T-helper 17 cell (primary cell): ENCODE measurements around the gene TCP11X2. TPM values are rescaled to one million over a fixed set of nuclear protein-coding genes. Genes with fewer than 3 reads are reported as not detected.
A peak's percentile ranks its signal among the peaks of the same experiment; 100 is the strongest.
"Not testable (repeated sequence)": the region's sequence is repeated elsewhere in the genome, so short reads cannot be mapped to it uniquely, and the experiment has no call there.

Source experiments
- ATAC-seq: fragments of 150-1000 bp; cut with Tn5 transposase; 2 replicates; pipeline ENCODE4 v1.10.0; 2021; ENCODE audit warnings: mild to moderate bottlenecking, moderate library complexity
- DNase-seq, 3 donors: peaks; one replicate each; pipeline versions ENCODE4 v3.0.0 to v3.0.0-alpha.2; 2020 to 2021
- H3K9me3 ChIP-seq: one replicate; pipeline ENCODE4 v1.7.0; 2013; ENCODE audit warnings: low read length, mild to moderate bottlenecking; ENCODE audit not compliant: control insufficient read depth, poor library complexity, severe bottlenecking
- H3K27ac Mint-ChIP-seq: one replicate; pipeline ENCODE4 v1.8.0; 2022; ENCODE audit warnings: mild to moderate bottlenecking, moderate library complexity, mixed read lengths
- H3K27me3 Mint-ChIP-seq: one replicate; pipeline ENCODE4 v1.8.0; 2022; ENCODE audit warnings: mixed read lengths
- H3K36me3 Mint-ChIP-seq: one replicate; pipeline ENCODE4 v1.8.0; 2022; ENCODE audit warnings: low read depth, mixed read lengths
- H3K4me1 Mint-ChIP-seq: one replicate; pipeline ENCODE4 v1.8.0; 2022; ENCODE audit warnings: mild to moderate bottlenecking, mixed read lengths
- H3K4me3 Mint-ChIP-seq: one replicate; pipeline ENCODE4 v1.8.0; 2022; ENCODE audit warnings: mild to moderate bottlenecking, moderate library complexity, mixed read lengths
- total RNA-seq, 4 donors: library from RNA in 2 of 4; stranded (reverse) in 2 of 4; gene quantifications; one replicate each; pipeline ENCODE4 v1.2.3 and lab custom pipeline; 2022 to 2026

Gene TCP11X2
- total RNA-seq, result under 1 TPM in 1 of 2 donors, not detected in 1; 0.40 TPM
- total RNA-seq (lab: John Stamatoyannopoulos, UW), result 0 reads per million in 2 donors

DNA sequence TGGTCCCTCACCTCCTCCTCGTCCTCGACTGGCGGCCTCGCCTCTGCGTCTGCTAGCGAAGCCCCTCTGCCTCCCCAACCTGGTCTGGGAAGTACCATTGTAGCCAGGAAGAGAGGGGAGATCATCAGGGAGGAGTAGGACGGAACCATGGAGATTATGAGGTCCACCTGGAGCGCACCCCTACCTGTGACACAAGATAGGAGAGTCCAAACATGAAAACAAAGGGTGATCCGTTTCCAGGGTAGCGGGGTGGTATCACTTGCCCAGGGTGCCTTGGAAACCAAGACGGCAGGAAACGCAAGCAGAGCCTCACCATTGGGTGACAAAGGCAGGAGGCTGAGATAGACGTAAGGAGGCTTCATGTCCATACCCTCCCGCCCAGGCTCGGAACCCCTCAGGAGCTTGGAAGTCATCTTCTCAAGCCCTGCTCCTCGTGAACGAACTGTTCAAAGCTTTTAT is at the start of gene TCP11X2:
TSS of gene TCP11X2 (minus strand) at position 51 of the 459 bp plus-strand sequence.
- not testable (repeated sequence) for H3K36me3 Mint-ChIP-seq, DNase-seq, H3K4me3 Mint-ChIP-seq, H3K27me3 Mint-ChIP-seq, H3K4me1 Mint-ChIP-seq, ATAC-seq, H3K9me3 ChIP-seq, H3K27ac Mint-ChIP-seq

DNA sequence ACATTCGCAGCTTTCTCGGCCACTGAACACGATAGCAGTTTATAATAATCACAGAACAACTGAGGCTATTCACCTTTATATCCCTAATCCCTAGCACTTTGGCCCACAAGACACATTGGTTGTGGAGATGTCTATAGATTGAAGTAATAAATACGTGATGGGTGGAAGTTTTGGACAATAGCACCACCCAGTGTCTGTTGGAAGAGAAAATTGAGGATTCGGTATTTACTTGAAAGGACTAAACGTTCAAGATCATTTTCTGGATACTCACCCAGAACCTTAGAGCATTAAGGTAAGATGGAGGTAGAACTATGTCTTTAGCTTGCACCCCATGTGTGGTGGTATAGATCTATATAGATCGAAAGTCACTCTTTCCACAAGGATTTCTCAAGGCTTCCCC is 45.7 kb upstream of the TCP11X2 start:
- no peaks in the 10 kb centered on the region for H3K9me3 ChIP-seq
- DNase-seq (no peak), ATAC-seq (no peak)
- peaks cover 34% of the 10 kb centered on the region for H3K27me3 Mint-ChIP-seq
- no peak overlapping the region for H3K27ac Mint-ChIP-seq
- peaks cover 2% of the 10 kb centered on the region for H3K4me1 Mint-ChIP-seq
- no peak overlapping the region for H3K4me3 Mint-ChIP-seq
- no peaks in the 10 kb centered on the region for H3K36me3 Mint-ChIP-seq

- no peak within 1 kb of the TSS for H3K27ac Mint-ChIP-seq
- H3K36me3 Mint-ChIP-seq, result no peaks in the 10 kb centered on the region
- DNase-seq (peak; percentile 17 to 31 (median 25)), ATAC-seq (peak; percentile 95)
- H3K4me1 Mint-ChIP-seq, result peaks cover 2% of the 10 kb centered on the region
- H3K4me3 Mint-ChIP-seq, result peak within 1 kb of the TSS; percentile 83
- H3K27me3 Mint-ChIP-seq, result peaks cover 34% of the 10 kb centered on the region
- H3K9me3 ChIP-seq, result no peaks in the 10 kb centered on the region
Observed at GRCh38 chrX:102515975-102516941, 44.6 kb upstream of the TCP11X2 start, which contains the start of gene TMSB15A. Gene TMSB15A, minus strand, starts transcription at chrX:102516739.

DNA sequence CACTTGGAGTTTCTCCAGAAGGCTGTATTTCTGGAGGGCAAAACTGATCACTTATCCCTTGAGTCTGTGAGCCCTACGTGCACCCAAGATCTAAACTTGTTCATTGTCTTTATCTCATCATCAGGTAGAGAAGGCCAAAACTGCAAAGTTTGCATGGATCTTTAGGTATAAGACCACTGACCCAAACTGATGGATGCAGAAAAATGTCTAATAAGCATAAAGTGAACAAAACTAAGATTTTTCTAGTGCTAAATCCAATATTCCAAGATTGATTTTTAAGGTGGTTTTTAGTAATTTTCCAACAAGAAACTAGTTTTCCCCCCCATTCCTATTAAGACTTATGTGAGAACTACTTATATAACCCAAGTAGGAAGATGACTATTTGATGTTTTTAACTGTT is 42.9 kb upstream of the TCP11X2 start:
- ATAC-seq, result no peak
- H3K4me3 Mint-ChIP-seq, result no peak overlapping the region
- peaks cover 41% of the 10 kb centered on the region for H3K27me3 Mint-ChIP-seq
- H3K27ac Mint-ChIP-seq, result no peak overlapping the region
- H3K9me3 ChIP-seq, result no peaks in the 10 kb centered on the region
- peaks cover 4% of the 10 kb centered on the region for H3K4me1 Mint-ChIP-seq
- H3K36me3 Mint-ChIP-seq, result no peaks in the 10 kb centered on the region
- DNase-seq, result no peak

DNA sequence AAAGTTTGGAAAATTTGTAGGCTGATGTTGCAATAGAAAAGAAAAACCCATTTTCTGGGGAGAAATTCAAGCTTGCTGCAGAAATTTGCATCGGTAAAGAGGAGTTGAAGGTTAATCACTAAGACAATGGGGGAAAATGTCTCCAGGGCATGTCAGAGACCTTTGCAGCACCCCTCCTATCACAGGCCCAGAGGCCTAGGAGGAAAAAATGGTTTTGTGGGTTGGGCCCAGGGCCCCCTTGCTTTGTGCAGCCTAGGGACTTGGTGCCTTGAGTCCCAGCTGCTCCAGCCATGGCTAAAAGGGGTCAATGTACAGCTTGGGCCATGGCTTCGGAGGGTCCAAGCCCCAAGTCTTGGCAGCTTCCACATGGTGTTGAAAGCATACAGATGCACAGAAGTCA is 27.1 kb upstream of the TCP11X2 start:
- Mint-ChIP-seq H3K27ac (no peak overlapping the region), H3K36me3 (no peaks in the 10 kb centered on the region), H3K4me3 (no peak overlapping the region), H3K4me1 (no peaks in the 10 kb centered on the region), H3K27me3 (no peaks in the 10 kb centered on the region)
- DNase-seq (no peak), ATAC-seq (no peak)
- no peaks in the 10 kb centered on the region for H3K9me3 ChIP-seq

- H3K4me1 Mint-ChIP-seq, result no peaks in the 10 kb centered on the region
- no peaks in the 10 kb centered on the region for H3K36me3 Mint-ChIP-seq
- no peak overlapping the region for H3K27ac Mint-ChIP-seq
- H3K9me3 ChIP-seq, result no peaks in the 10 kb centered on the region
- H3K4me3 Mint-ChIP-seq, result no peak overlapping the region
- no peaks in the 10 kb centered on the region for H3K27me3 Mint-ChIP-seq
- ATAC-seq (no peak), DNase-seq (no peak)
Observed at GRCh38 chrX:102491766-102492165, 20.2 kb upstream of the TCP11X2 start.

DNA sequence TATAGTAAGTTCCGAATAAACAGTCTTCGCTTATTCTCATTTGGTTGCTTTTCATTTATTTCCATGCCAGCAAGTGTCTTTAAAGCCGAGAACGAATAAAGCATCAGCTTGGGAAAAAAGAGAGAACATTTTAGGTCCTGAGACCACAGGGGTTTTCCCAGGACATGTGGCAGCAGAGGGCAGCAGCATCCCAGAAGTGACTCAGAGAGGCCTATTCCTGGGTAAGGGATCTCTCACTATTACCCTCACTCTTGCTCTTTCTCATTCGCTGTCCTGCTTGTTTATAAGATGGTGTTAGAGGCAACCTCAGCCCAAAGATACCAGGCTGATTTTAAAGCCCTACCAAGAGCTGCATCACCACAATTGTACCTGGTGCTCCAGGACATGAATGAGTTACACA is 7.2 kb upstream of the TCP11X2 start:
- H3K27me3 Mint-ChIP-seq, H3K4me1 Mint-ChIP-seq, ATAC-seq: not testable (repeated sequence)

GRCh38 chrX:102470215-102470614 is 1.4 kb downstream of the TCP11X2 start:
- H3K4me1 Mint-ChIP-seq, ATAC-seq, H3K4me3 Mint-ChIP-seq, DNase-seq, H3K27ac Mint-ChIP-seq, H3K9me3 ChIP-seq, H3K36me3 Mint-ChIP-seq, H3K27me3 Mint-ChIP-seq: not testable (repeated sequence)

More for the DNA sequence above, 7.2 kb upstream of the TCP11X2 start:
- not testable (repeated sequence) for H3K9me3 ChIP-seq, H3K4me3 Mint-ChIP-seq, H3K36me3 Mint-ChIP-seq, H3K27ac Mint-ChIP-seq, DNase-seq

GRCh38 chrX:102458615-102459014 is 13.0 kb downstream of the TCP11X2 start:
- not testable (repeated sequence) for H3K4me3 Mint-ChIP-seq, H3K9me3 ChIP-seq, H3K27ac Mint-ChIP-seq, H3K36me3 Mint-ChIP-seq, H3K4me1 Mint-ChIP-seq, ATAC-seq, DNase-seq, H3K27me3 Mint-ChIP-seq

- H3K27ac Mint-ChIP-seq, result not testable (repeated sequence)
Observed at GRCh38 chrX:102439908-102440307, 31.7 kb downstream of the TCP11X2 start, which contains the start of gene NXF2B. Gene NXF2B, minus strand, starts transcription at chrX:102440008. Its CDS starts 59,972 bp downstream, at chrX:102380036.

GRCh38 chrX:102414493-102414892 is 57.1 kb downstream of the TCP11X2 start:
- not testable (repeated sequence) for H3K27ac Mint-ChIP-seq, H3K4me1 Mint-ChIP-seq

More at GRCh38 chrX:102439908-102440307, 31.7 kb downstream of the TCP11X2 start, which contains the start of gene NXF2B:
- H3K36me3 Mint-ChIP-seq, H3K9me3 ChIP-seq, H3K4me1 Mint-ChIP-seq, H3K4me3 Mint-ChIP-seq, DNase-seq, ATAC-seq, H3K27me3 Mint-ChIP-seq: not testable (repeated sequence)

More at GRCh38 chrX:102414493-102414892, 57.1 kb downstream of the TCP11X2 start:
- not testable (repeated sequence) for ATAC-seq, H3K4me3 Mint-ChIP-seq, DNase-seq, H3K9me3 ChIP-seq, H3K36me3 Mint-ChIP-seq, H3K27me3 Mint-ChIP-seq
